Breast epithelium (tissue), 4 donors: ENCODE measurements around the gene DKKL1. TPM values are rescaled to one million over a fixed set of nuclear protein-coding genes. Genes with fewer than 3 reads are reported as not detected.
A peak's percentile ranks its signal among the peaks of the same experiment; 100 is the strongest.
"Not testable (repeated sequence)": the region's sequence is repeated elsewhere in the genome, so short reads cannot be mapped to it uniquely, and the experiment has no call there.

ENCODE experiments used
- DNase-seq, 2 donors: peaks; one replicate each; pipeline ENCODE4 v3.0.0-alpha.2; 2019; ENCODE audit warnings: low spot score in 2 of 2
- H3K27ac ChIP-seq, 2 donors: fragments of 200-600 bp; sonication (generic) in 1 of 2; one replicate each; pipeline ENCODE4 v1.5.1; 2016 to 2019; ENCODE audit warnings: mild to moderate bottlenecking in 1 of 2
- H3K27me3 ChIP-seq, 2 donors: fragments of 200-600 bp; sonication (generic) in 1 of 2; one replicate each; pipeline versions ENCODE4 v1.5.1 to v1.6.0; 2017 to 2019; ENCODE audit warnings: control low read depth in 1 of 2, mild to moderate bottlenecking in 1 of 2
- H3K36me3 ChIP-seq: fragments of 200-600 bp; one replicate; pipeline ENCODE4 v1.5.1; 2019
- H3K4me1 ChIP-seq, 2 donors: fragments of 200-600 bp; sonication (generic); one replicate each; pipeline ENCODE4 v1.5.1; 2016 to 2019; ENCODE audit warnings: control low read depth in 1 of 2
- H3K4me3 ChIP-seq, 3 donors: fragments of 200-600 bp; sonication (generic); 1 replicate in 2 of 3; 2 replicates in 1 of 3; pipeline ENCODE4 v1.5.1; 2016 to 2019; ENCODE audit warnings: mild to moderate bottlenecking in 3 of 3, moderate library complexity in 2 of 3
- H3K9me3 ChIP-seq, 2 donors: fragments of 200-600 bp; sonication (generic) in 1 of 2; one replicate each; pipeline ENCODE4 v1.5.1; 2016 to 2019; ENCODE audit warnings: control low read depth in 1 of 2
- CTCF ChIP-seq, 3 donors: fragments of 450-650 bp; IDR thresholded peaks; one replicate each; pipeline ENCODE4 v1.5.1; 2016 to 2017; ENCODE audit warnings: antibody characterized with exemption in 3 of 3, mild to moderate bottlenecking in 3 of 3, moderate library complexity in 3 of 3
- POLR2A ChIP-seq: fragments of 450-650 bp; IDR thresholded peaks from one replicate; pipeline ENCODE4 v1.6.1; 2016; ENCODE audit warnings: antibody characterized with exemption, mild to moderate bottlenecking, moderate library complexity
- POLR2AphosphoS5 ChIP-seq, 3 donors: sonication (generic); formaldehyde crosslinking; IDR thresholded peaks; one replicate each; pipeline ENCODE4 v1.6.1; 2017; ENCODE audit warnings: antibody characterized with exemption in 3 of 3
- intact Hi-C: fragments of 100-400 bp; cut with DNase I; formaldehyde crosslinking; loops from one replicate; pipeline ENCODE4 v1.15.1; 2023; ENCODE audit warnings: low total_unique reads
- total RNA-seq, 3 donors: library from RNA; depleted of rRNA; stranded (reverse); fragments of >200 nt; gene quantifications; one replicate each; pipeline ENCODE4 v1.1.0, GENCODE V29; 2016

DKKL1 gene
- 1 to 10 TPM in 1 of 3 donors, under 1 TPM in 1, not detected in 1; 0.64 to 1.8 TPM for total RNA-seq

- Histone ChIP-seq H3K9me3 (peaks cover 0 to under 1% of the 10 kb centered on the region in 2 donors), H3K36me3 (no peaks in the 10 kb centered on the region), H3K27ac (peak within 1 kb of the TSS; percentile 78 to 93), H3K27me3 (no peaks in the 10 kb centered on the region), H3K4me1 (no peaks in the 10 kb centered on the region), H3K4me3 (peak within 1 kb of the TSS; percentile 78 to 89 (median 86))
- DNase-seq: peak; percentile 100
- TF ChIP-seq POLR2A (peak; percentile 62), POLR2AphosphoS5 (IDR thresholded peaks at IDR 0.05) (peak; percentile 29 to 90 (median 43)), CTCF (IDR thresholded peaks at IDR 0.05) (peak in 1 of 3 donors; percentile 12)
- intact Hi-C loops: no loop called here
These were observed at the start of gene DKKL1 for GRCh38 chr19:49363268-49364082. TSS of gene DKKL1 (plus strand) at chr19:49363877. CDS start at chr19:49363999, 122 bp downstream.

GRCh38 chr19:49315111-49315510, 48.6 kb upstream of the DKKL1 start:
- Histone ChIP-seq H3K36me3 (no peaks in the 10 kb centered on the region), H3K27me3 (no peaks in the 10 kb centered on the region), H3K9me3 (peaks cover 8 to 10% of the 10 kb centered on the region in 2 donors), H3K27ac (no peak overlapping the region), H3K4me1 (no peaks in the 10 kb centered on the region), H3K4me3 (no peak overlapping the region)
- DNase-seq: no peak
- intact Hi-C loops: no loop called here
- TF ChIP-seq CTCF (IDR thresholded peaks at IDR 0.05) (no peak), POLR2AphosphoS5 (IDR thresholded peaks at IDR 0.05) (no peak), POLR2A (no peak)

GRCh38 chr19:49316284-49316683, 47.4 kb upstream of the DKKL1 start:
- intact Hi-C loops: no loop called here
- no peaks in the 10 kb centered on the region for H3K27me3 ChIP-seq
- DNase-seq: no peak
- peaks cover 9 to 10% of the 10 kb centered on the region in 2 donors for H3K9me3 ChIP-seq
- no peaks in the 10 kb centered on the region for H3K4me1 ChIP-seq
- no peak overlapping the region for H3K27ac ChIP-seq
- TF ChIP-seq POLR2AphosphoS5 (IDR thresholded peaks at IDR 0.05): no peak
- H3K36me3 ChIP-seq: no peaks in the 10 kb centered on the region
- H3K4me3 ChIP-seq: no peak overlapping the region

GRCh38 chr19:49318296-49318695, 45.4 kb upstream of the DKKL1 start:
- H3K9me3 ChIP-seq: peaks cover 10 to 13% of the 10 kb centered on the region in 2 donors
- TF ChIP-seq POLR2AphosphoS5 (IDR thresholded peaks at IDR 0.05): no peak
- no peak for TF ChIP-seq CTCF (IDR thresholded peaks at IDR 0.05)
- no peak for TF ChIP-seq POLR2A
- no peak for DNase-seq
- H3K36me3 ChIP-seq: no peaks in the 10 kb centered on the region
- H3K27me3 ChIP-seq: no peaks in the 10 kb centered on the region
- no peak overlapping the region for H3K27ac ChIP-seq
- H3K4me3 ChIP-seq: no peak overlapping the region
- intact Hi-C loops: no loop called here
- no peaks in the 10 kb centered on the region for H3K4me1 ChIP-seq

DNA sequence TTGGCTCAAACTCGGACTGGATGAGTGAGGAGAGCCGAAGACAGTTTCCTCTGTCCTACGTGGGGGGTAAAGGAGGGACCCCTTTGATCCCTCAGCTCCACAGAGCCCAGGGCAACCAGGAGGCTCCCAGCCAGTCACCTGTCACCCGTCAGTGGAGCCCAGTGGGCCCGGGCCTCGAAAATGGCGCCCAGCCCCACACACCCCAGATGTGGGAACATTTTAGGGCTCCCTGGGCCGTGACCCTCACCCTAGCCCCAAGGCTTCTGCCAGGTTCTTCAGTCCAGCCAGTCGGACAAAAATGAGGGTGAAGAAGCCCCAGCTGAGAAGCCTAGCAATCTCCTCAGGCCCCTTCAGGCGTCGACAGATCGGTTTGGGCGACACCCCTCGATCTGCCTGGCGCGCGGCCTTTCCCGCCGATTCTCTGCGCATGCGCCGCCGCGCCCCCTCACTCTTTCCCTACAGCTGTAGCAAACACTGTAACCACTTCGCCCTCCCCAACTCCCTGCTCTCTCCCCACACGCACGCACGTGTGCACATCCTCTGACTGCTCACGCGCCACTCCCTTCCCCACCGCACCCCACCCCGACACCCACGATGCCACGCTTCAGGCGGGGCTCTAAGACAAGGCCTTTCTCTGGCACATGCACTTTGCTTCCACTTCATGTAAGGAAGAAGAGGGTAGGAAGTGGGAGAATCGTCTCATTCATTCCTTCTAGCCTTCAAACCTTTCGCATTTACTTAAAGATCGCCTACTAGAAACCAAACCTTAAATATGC, 38.7 kb upstream of the DKKL1 start, which contains the start of gene SLC6A16:
SLC6A16 (minus strand) TSS at position 391 of the 776 bp plus-strand sequence. CDS start 13,844 bp downstream, outside the sequence.
- no peaks in the 10 kb centered on the region for H3K4me1 ChIP-seq
- peaks cover 0 to 5% of the 10 kb centered on the region in 2 donors for H3K9me3 ChIP-seq
- DNase-seq: no peak
- TF ChIP-seq CTCF (IDR thresholded peaks at IDR 0.05) (no peak), POLR2AphosphoS5 (IDR thresholded peaks at IDR 0.05) (no peak), POLR2A (no peak)
- H3K27me3 ChIP-seq: no peaks in the 10 kb centered on the region
- H3K4me3 ChIP-seq: no peak within 1 kb of the TSS
- H3K27ac ChIP-seq: no peak within 1 kb of the TSS
- intact Hi-C loops: no loop called here
- H3K36me3 ChIP-seq: no peaks in the 10 kb centered on the region

DNA sequence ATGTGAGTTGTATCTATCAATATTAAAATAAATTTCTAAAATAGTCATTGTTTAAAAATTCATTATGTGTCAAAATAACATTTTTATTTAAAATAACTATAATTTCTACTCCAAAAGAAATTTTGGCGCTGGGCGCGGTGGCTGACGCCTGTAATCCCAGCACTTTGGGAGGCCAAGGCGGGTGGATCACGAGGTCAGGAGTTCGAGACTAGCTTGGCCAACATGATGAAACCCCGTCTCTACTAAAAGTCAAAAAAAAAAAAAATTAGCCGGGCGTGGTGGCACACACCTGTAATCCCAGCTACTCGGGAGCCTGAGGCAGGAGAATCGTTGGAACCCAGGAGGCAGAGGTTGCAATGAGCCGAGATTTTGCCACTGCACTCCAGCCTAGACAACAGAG, 37.9 kb upstream of the DKKL1 start:
- DNase-seq, intact Hi-C loops, H3K4me1 ChIP-seq, H3K36me3 ChIP-seq, H3K4me3 ChIP-seq, H3K27me3 ChIP-seq, H3K9me3 ChIP-seq, H3K27ac ChIP-seq: not testable (repeated sequence)
